Ovary (tissue), 9 donors: ENCODE measurements around the gene LRRC3. TPM values are rescaled to one million over a fixed set of nuclear protein-coding genes. Genes with fewer than 3 reads are reported as not detected.

Experiments
- DNase-seq, 5 donors: peaks; one replicate each; pipeline ENCODE4 v3.0.0-alpha.2; 2019 to 2020
- H3K27ac ChIP-seq, 2 donors: fragments of 200-600 bp; one replicate each; pipeline versions ENCODE4 v1.5.1 to v1.8.0; 2019 to 2022
- H3K27me3 ChIP-seq: fragments of 200-600 bp; one replicate; pipeline ENCODE4 v1.8.0; 2022
- H3K36me3 ChIP-seq: fragments of 200-600 bp; sonication (generic); one replicate; pipeline ENCODE4 v1.5.1; 2019
- H3K4me1 ChIP-seq: one replicate; pipeline ENCODE4 v1.8.1; 2013; ENCODE audit warnings: mild to moderate bottlenecking, moderate library complexity; ENCODE audit not compliant: insufficient read depth
- H3K4me3 ChIP-seq: fragments of 200-600 bp; sonication (generic); one replicate; pipeline ENCODE4 v1.5.1; 2017
- H3K9me3 ChIP-seq, 2 donors: fragments of 200-600 bp in 1 of 2; sonication (generic) in 1 of 2; one replicate each; pipeline versions ENCODE4 v1.5.1 to v1.8.1; 2013 to 2019; ENCODE audit warnings: mild to moderate bottlenecking in 1 of 2, moderate library complexity in 1 of 2
- EP300 ChIP-seq: sonication (generic); formaldehyde crosslinking; IDR thresholded peaks from one replicate; pipeline ENCODE4 v1.6.1; 2017; ENCODE audit warnings: antibody characterized with exemption
- POLR2A ChIP-seq: fragments of 450-650 bp; IDR thresholded peaks from one replicate; pipeline ENCODE4 v1.6.1; 2017; ENCODE audit warnings: antibody characterized with exemption, mild to moderate bottlenecking, moderate library complexity
- WGBS, 3 donors: extraction: QIAGEN DNeasy Blood & Tissue Kit in 1 of 3; methylation state at CpG; one replicate each; pipeline versions ENCODE4 v1.1.5 to v1.1.7; 2013 to 2017; 5-methylcytosine and 5-hydroxymethylcytosine counted together
- intact Hi-C, 4 donors: fragments of 100-400 bp; cut with DNase I; formaldehyde crosslinking; loops; one replicate each; pipeline versions ENCODE4 v1.11.0 to v1.15.1; 2022 to 2023
- polyA plus RNA-seq, 2 donors: library from polyadenylated mRNA; stranded (reverse); fragments of 200-250 nt in 1 of 2; fragments of 350-450 nt in 1 of 2; fragmentation: Illumina TruSeq in 1 of 2; extraction: RNeasy Lipid Tissue Mini Kit (QIAGEN cat#74804) in 1 of 2; gene quantifications; one replicate each; pipeline ENCODE4 v1.2.3, GENCODE V29; 2013 to 2014
- total RNA-seq, 7 donors: library from RNA; depleted of rRNA in 2 of 7; stranded (reverse); fragments of >200 nt in 2 of 7; fragmentation: NEBNext Ultra II Directional in 3 of 7; extraction: Animal tissue kit (Norgen Biotek cat#: 25700) in 3 of 7; gene quantifications; one replicate each; pipeline versions ENCODE4 v1.1.0 to v1.2.4, GENCODE V29; 2016 to 2023
- TF ChIP-seq, protein P1 (sequence below), 3 donors: fragments of 450-650 bp in 2 of 3; fragments of 200-600 bp in 1 of 3; IDR thresholded peaks; one replicate each; pipeline versions ENCODE4 v1.5.1 to v1.8.0; 2016 to 2022; ENCODE audit warnings: antibody characterized with exemption in 3 of 3, mild to moderate bottlenecking in 1 of 3
- donor health status: DM: no; HTN: no; CAD: no; lungs with moderate emphysema.
- donor health status: DM: no; HTN: no; CAD: no.
- donor health status: Bipolar disorder and iron deficiency.
- donor health status: DM: yes; HTN: yes; CAD: no.
- donor health status: DM: no; HTN: no; CAD: no.
- donor health status: DM: yes; HTN: yes; CAD: no.

LRRC3 gene
- total and polyA plus RNA-seq, 9 donors: 2.4 to 6.8 (median 3.9) TPM

DNA sequence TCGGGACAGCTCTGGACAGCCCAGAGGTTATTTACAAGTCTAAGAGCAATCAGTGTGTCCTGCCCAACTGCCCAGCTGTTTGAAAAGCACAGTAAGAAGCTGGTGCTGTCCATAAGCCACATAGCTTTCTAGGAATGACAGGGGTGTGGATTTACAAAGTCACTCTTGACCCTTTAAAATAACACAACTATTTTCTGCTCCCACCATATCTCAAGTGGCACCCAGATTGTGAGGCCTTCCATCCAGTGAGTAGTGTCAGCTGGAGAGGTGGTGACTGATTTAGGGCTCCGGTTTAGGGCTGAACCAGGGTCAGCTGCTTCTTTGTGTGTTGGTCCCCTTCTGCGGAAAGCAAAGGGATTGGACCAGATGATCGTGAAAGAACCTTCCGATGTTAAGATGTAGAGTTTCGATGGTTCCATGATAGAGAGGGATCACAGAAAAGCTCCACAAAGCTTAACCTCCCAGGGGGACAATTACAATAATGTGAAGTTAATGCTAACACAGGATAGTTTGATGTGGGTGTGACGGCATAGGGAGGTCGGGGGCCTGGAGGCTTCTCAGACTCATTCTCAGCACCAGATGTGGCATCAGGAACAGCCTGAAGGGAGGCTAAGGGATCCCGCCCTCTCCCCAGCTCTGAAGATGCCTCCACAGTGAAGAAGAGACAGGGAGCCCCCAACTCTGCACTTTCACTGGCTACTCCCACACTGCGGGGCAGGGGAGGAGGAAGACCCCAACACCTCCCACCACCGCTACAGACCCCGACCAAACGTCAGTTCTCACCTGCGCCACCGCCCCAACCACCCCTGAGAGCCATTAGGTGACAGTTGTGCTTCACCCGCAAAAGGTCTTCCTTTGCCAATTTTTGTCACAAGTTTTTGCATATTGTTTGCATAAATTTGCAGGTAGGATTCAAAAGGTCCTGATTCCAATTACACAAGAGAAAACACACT, 40.6 kb downstream of the LRRC3 start:
- Histone ChIP-seq H3K36me3 (no peaks in the 10 kb centered on the region), H3K27ac (no peak overlapping the region), H3K9me3 (no peaks in the 10 kb centered on the region), H3K4me1 (no peaks in the 10 kb centered on the region), H3K27me3 (no peaks in the 10 kb centered on the region), H3K4me3 (no peak overlapping the region)
- no peak for DNase-seq
- TF ChIP-seq EP300: no peak
- TF ChIP-seq POLR2A: no peak
- TF ChIP-seq, protein P1, sequence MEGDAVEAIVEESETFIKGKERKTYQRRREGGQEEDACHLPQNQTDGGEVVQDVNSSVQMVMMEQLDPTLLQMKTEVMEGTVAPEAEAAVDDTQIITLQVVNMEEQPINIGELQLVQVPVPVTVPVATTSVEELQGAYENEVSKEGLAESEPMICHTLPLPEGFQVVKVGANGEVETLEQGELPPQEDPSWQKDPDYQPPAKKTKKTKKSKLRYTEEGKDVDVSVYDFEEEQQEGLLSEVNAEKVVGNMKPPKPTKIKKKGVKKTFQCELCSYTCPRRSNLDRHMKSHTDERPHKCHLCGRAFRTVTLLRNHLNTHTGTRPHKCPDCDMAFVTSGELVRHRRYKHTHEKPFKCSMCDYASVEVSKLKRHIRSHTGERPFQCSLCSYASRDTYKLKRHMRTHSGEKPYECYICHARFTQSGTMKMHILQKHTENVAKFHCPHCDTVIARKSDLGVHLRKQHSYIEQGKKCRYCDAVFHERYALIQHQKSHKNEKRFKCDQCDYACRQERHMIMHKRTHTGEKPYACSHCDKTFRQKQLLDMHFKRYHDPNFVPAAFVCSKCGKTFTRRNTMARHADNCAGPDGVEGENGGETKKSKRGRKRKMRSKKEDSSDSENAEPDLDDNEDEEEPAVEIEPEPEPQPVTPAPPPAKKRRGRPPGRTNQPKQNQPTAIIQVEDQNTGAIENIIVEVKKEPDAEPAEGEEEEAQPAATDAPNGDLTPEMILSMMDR (IDR thresholded peaks at IDR 0.05): no peak
- intact Hi-C loops: no loop called here
- WGBS, 3 donors: 82 to 83% (median 82%) methylated on average over 16 of the region's 16 CpGs

DNA sequence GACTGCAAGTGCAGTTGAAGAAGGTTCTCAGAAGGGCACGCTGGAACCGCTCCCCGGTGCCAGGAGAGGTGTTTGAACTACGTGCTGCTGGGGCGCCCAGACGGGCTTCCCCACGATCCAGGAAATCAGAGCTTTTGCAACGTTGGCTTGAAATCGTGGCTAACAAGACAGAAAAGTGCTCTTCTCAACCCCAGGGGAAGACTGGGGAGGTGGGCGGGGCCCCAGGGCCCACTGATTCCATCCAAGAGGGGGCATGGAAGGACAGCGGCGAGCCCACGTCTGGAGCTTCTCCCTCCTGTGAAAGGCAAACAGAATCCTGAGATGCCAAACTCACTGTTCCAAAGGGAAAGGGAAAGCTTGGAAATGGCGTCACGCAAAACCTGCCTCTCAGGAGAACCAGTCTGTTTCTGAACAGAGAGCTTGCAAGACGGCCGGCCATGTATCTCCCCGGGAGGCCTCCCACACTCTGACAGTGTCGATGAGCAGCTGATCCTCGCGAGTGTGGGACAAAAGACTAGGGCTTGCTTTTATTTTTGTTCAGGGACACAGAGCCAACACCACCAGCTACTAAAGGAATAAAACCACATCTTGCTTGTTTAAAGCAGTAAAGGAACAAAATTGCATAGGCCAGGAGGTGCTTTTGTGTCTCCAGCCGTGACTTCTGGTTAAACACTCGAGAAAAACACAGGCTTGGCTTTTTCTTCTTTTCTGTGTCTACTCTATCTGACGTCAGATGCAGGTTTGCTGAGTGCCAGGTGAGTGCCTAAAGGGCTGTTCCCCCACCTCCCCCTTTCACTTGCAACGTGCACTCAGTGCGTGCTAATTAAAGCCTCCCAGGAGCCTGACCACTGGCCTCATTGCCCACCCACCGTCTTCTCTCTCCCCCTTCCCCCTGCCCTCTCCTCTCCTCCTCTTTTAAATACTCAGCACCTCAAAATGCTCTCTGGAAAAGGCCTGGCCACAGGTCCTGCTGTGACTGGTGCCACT, 41.5 kb downstream of the LRRC3 start:
- no peak overlapping the region for H3K4me3 ChIP-seq
- no peaks in the 10 kb centered on the region for H3K36me3 ChIP-seq
- WGBS, 3 donors: 45 to 51% (median 48%) methylated on average over 27 of the region's 27 CpGs
- no peaks in the 10 kb centered on the region for H3K27me3 ChIP-seq
- no peaks in the 10 kb centered on the region for H3K9me3 ChIP-seq
- H3K4me1 ChIP-seq: no peaks in the 10 kb centered on the region
- no peak for DNase-seq
- intact Hi-C loops: no loop called here
- TF ChIP-seq, protein P1 (IDR thresholded peaks at IDR 0.05): no peak
- no peak for TF ChIP-seq EP300
- TF ChIP-seq POLR2A: no peak
- peak overlapping the region in 1 of 2 donors; percentile 6 for H3K27ac ChIP-seq

DNA sequence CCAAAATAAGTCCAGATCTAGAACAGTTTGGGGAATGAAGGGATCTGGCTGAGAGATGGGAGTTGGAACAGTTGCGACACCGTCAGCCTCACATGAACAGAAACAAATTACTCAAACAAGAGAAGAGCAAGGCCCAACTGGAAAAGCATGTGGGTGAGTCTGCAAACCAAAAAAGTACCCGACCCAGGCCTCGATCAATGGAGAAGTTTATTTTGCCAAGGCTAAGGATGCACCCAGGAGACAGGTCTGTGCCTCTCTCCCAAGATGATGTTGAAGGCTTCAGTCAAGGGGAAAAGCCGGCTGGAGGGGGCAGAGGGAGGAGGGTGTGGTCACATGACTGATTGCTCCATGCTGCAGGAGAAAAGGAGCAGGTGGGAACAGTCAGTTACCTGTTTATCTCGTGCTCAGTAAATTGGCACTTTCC, 42.4 kb downstream of the LRRC3 start:
- intact Hi-C loops: no loop called here

More for the DNA sequence above, 42.4 kb downstream of the LRRC3 start:
- DNase-seq: no peak
- no peak overlapping the region for H3K27ac ChIP-seq
- TF ChIP-seq, protein P1 (IDR thresholded peaks at IDR 0.05): no peak
- no peak for TF ChIP-seq POLR2A
- no peaks in the 10 kb centered on the region for H3K9me3 ChIP-seq
- H3K4me1 ChIP-seq: no peaks in the 10 kb centered on the region
- H3K27me3 ChIP-seq: no peaks in the 10 kb centered on the region
- H3K36me3 ChIP-seq: no peaks in the 10 kb centered on the region
- no peak overlapping the region for H3K4me3 ChIP-seq
- WGBS, 3 donors: 49 to 54% (median 50%) methylated on average over 6 of the region's 6 CpGs
